ENCODE measurements around the gene DTNBP1.

Gene DTNBP1

GRCh38 chr6:15594512-15595259 lies 68.1 kb downstream of the DTNBP1 start:
- DNase-seq (ENCODE audit: low read depth in 2 of 2, low spot score in 1 of 2) = no peak

- DNase-seq (ENCODE audit: low read depth in 2 of 2, low spot score in 1 of 2) = no peak
These were observed 69.0 kb downstream of the DTNBP1 start for GRCh38 chr6:15593798-15594197.

DNA sequence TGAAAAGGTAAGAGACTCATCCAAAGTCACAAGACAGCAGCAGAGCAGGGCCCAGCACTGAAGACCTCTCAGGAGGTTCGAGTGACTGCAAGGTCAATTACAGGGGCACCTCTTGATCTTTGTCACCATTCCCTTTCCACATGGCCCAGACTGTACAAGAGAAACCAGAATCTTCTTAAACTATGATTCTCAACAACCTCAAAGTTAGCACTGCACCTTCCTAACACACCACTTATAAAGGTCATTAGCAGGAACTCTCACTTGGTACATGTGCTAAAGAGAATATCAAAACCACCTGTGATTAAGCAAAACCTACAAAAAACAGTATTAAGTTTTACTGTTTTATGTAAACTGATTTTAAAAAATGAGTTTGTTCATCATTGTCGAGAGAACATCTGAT lies 70.2 kb downstream of the DTNBP1 start:
- DNase-seq (ENCODE audit: low read depth in 2 of 2, low spot score in 1 of 2) = no peak

GRCh38 chr6:15588971-15589634 lies 73.7 kb downstream of the DTNBP1 start:
- DNase-seq (ENCODE audit: low read depth in 2 of 2, low spot score in 1 of 2) = no peak

GRCh38 chr6:15586503-15586902 lies 76.3 kb downstream of the DTNBP1 start:
- DNase-seq (ENCODE audit: low read depth in 2 of 2, low spot score in 1 of 2) = no peak

- DNase-seq (ENCODE audit: low read depth in 2 of 2, low spot score in 1 of 2) = no peak
These were observed 77.0 kb downstream of the DTNBP1 start for GRCh38 chr6:15585760-15586214.

GRCh38 chr6:15582499-15582898 lies 80.3 kb downstream of the DTNBP1 start:
- DNase-seq (ENCODE audit: low read depth in 2 of 2, low spot score in 1 of 2) = no peak

- DNase-seq (ENCODE audit: low read depth in 2 of 2, low spot score in 1 of 2) = no peak
These were observed 81.1 kb downstream of the DTNBP1 start for GRCh38 chr6:15581751-15582150.

DNA sequence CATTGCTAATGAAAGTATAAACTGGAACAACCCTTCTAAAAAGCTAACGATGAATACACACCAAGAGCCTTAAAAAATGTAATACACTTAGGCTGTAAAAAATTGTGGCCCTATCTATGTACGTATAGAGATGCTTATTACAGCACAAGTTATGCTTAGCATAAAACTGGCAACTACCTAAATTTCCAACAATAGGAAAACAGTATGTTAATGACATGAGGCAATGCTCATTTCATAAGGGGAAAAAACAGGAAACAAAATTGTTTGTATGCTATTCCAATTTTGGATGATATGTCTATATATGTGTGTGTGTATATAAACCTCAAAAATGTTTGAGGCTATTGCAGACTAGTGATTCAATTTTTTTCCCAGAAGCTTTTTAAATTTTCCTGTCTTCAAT lies 82.5 kb downstream of the DTNBP1 start:
- DNase-seq (ENCODE audit: low read depth in 2 of 2, low spot score in 1 of 2) = no peak

- no peak for DNase-seq (ENCODE audit: low read depth in 2 of 2, low spot score in 1 of 2)
These were observed 84.0 kb downstream of the DTNBP1 start for GRCh38 chr6:15578716-15579391.

GRCh38 chr6:15577550-15578171 lies 85.2 kb downstream of the DTNBP1 start:
- no peak for DNase-seq (ENCODE audit: low read depth in 2 of 2, low spot score in 1 of 2)

DNA sequence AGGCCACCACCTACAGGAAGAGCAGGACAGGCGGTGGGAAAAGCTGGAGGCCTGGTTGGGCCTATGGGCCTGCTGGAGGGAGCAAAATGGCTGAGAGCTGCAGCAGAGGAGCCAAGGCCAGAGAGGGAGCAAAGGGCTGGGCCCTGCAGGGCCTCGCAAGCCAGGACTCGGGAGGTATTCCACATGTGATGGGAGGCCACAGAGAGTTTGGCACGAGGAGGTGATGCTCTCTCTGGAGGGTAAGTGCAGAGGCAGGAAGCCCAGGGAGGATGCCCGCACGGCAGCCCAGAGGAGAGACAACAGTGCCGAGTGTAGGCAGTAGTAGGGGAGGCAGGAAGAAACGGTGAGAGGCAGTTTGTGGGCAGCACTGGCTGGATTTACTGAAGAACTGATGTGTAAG lies 85.7 kb downstream of the DTNBP1 start:
- DNase-seq (ENCODE audit: low read depth in 2 of 2, low spot score in 1 of 2) = no peak

DNA sequence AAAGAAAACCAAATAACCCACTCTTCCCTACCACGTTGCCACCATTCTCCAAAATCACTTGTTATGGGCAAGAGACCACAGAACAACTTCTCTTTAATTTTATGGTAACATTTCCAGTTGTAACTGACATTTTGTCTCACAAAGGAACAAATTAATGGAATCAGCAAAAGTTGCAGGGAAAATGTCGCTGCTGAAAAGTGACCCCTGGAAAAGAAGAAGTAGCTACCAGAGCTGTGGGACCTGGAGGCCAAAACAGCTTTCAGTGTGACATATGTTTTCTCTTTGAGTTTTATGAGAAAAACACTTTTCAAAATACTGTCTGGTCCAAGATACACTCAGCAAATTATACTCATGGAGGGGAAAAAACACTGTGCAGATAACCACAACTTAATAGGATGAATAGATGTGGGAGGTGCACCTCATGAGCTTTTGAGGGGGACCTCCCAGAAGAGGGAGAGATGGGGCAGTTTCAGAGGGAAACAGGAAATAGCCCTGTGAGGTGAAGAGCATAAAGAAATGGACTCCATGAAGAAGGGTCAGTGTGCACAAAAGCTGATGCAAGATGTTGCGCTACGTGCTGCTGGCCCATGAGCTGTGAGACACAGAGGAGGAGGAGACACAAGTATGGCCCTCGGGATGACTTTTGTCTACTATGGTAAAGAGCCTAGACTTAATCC lies 87.3 kb downstream of the DTNBP1 start:
- DNase-seq (ENCODE audit: low read depth in 2 of 2, low spot score in 1 of 2) = no peak

DNA sequence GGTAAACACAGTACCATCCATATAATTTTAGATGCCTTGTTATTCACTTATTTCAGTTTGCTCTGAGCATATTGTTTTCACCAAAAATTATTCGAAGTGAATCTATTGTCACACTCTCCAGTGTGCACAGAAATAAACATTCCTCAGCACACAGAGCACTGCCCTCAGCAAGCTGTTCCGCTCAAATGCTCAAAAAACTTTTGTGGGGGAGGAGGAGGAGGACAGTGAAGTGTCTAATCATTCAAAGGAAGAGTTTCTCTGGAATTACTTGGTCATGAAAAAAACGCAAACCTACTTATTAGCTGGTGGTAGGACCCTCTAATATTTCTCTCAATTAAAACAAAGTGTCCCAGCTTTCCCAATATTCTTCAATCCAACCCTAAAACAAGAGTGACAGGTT lies 88.3 kb downstream of the DTNBP1 start:
- DNase-seq (ENCODE audit: low read depth in 2 of 2, low spot score in 1 of 2) = no peak

GRCh38 chr6:15574023-15574422 lies 88.8 kb downstream of the DTNBP1 start:
- no peak for DNase-seq (ENCODE audit: low read depth in 2 of 2, low spot score in 1 of 2)

- no peak for DNase-seq (ENCODE audit: low read depth in 2 of 2, low spot score in 1 of 2)
These were observed 89.4 kb downstream of the DTNBP1 start for GRCh38 chr6:15573384-15573783.

GRCh38 chr6:15572296-15573016 lies 90.4 kb downstream of the DTNBP1 start:
- no peak for DNase-seq (ENCODE audit: low read depth in 2 of 2, low spot score in 1 of 2)

- no peak for DNase-seq (ENCODE audit: low read depth in 2 of 2, low spot score in 1 of 2)
These were observed 92.7 kb downstream of the DTNBP1 start for GRCh38 chr6:15570171-15570570.

GRCh38 chr6:15569035-15569995 lies 93.5 kb downstream of the DTNBP1 start:
- DNase-seq (ENCODE audit: low read depth in 2 of 2, low spot score in 1 of 2) = no peak

Measured in stimulated activated CD8-positive, alpha-beta memory T cell treated with anti-CD3 and anti-CD28 coated beads, Interleukin-4, amount 100 ng/mL, for 4 hours (primary cell).